GM18867 (cell line): ENCODE measurements around the gene AGAP9.
"Not testable (repeated sequence)": the region's sequence is repeated elsewhere in the genome, so short reads cannot be mapped to it uniquely, and the experiment has no call there.

ENCODE experiments used
- ATAC-seq: cut with Tn5 transposase; IDR thresholded peaks from one replicate; pipeline ENCODE4 v1.9.1; 2021; ENCODE audit warnings: mild to moderate bottlenecking, moderate library complexity; ENCODE audit not compliant: unreplicated experiment

Gene AGAP9

GRCh38 chr10:47458466-47459154 lies 64.8 kb downstream of the AGAP9 start:
- ATAC-seq = no peak

GRCh38 chr10:47457826-47458225 lies 65.6 kb downstream of the AGAP9 start:
- no peak for ATAC-seq

- ATAC-seq = no peak
These were observed 66.0 kb downstream of the AGAP9 start for GRCh38 chr10:47457528-47457820.

GRCh38 chr10:47456794-47457527 lies 66.5 kb downstream of the AGAP9 start:
- no peak for ATAC-seq

GRCh38 chr10:47456079-47456785 lies 67.2 kb downstream of the AGAP9 start:
- no peak for ATAC-seq

GRCh38 chr10:47455350-47456078 lies 67.9 kb downstream of the AGAP9 start:
- ATAC-seq = not testable (repeated sequence)

GRCh38 chr10:47454780-47455058 lies 68.7 kb downstream of the AGAP9 start:
- ATAC-seq = no peak

GRCh38 chr10:47454008-47454779 lies 69.2 kb downstream of the AGAP9 start:
- no peak for ATAC-seq

- no peak for ATAC-seq
These were observed 70.1 kb downstream of the AGAP9 start for GRCh38 chr10:47453141-47454007.

GRCh38 chr10:47452495-47453140 lies 70.8 kb downstream of the AGAP9 start:
- no peak for ATAC-seq

- ATAC-seq = no peak
These were observed 71.4 kb downstream of the AGAP9 start for GRCh38 chr10:47451998-47452494.
